Right lobe of liver (tissue), 6 donors: ENCODE results near the gene KRTAP10-10. TPM values are rescaled to one million over a fixed set of nuclear protein-coding genes. Genes with fewer than 3 reads are reported as not detected.
"Not testable (repeated sequence)": the region's sequence is repeated elsewhere in the genome, so short reads cannot be mapped to it uniquely, and the experiment has no call there.

Experiments
- ATAC-seq, 4 donors: fragments of 200-7000 bp; cut with Tn5 transposase; one replicate each; pipeline ENCODE4 v1.9.1; 2020; ENCODE audit warnings: mild to moderate bottlenecking in 4 of 4, moderate library complexity in 4 of 4
- DNase-seq, 3 donors: peaks; one replicate each; pipeline ENCODE4 v3.0.0-alpha.2; 2020
- H3K27ac ChIP-seq, 3 donors: fragments of 200-600 bp; one replicate each; pipeline ENCODE4 v1.8.0; 2022
- H3K27me3 ChIP-seq, 2 donors: fragments of 200-600 bp; one replicate each; pipeline ENCODE4 v1.8.0; 2022
- H3K36me3 ChIP-seq, 4 donors: fragments of 200-600 bp; sonication (generic) in 1 of 4; one replicate each; pipeline versions ENCODE4 v1.5.1 to v1.8.0; 2017 to 2022; ENCODE audit warnings: control low read depth in 1 of 4
- H3K4me1 ChIP-seq, 4 donors: fragments of 200-600 bp; sonication (generic) in 1 of 4; one replicate each; pipeline versions ENCODE4 v1.5.1 to v1.8.0; 2017 to 2022; ENCODE audit warnings: control low read depth in 1 of 4
- H3K4me3 ChIP-seq, 3 donors: fragments of 200-600 bp; one replicate each; pipeline ENCODE4 v1.8.0; 2022
- H3K9me3 ChIP-seq, 4 donors: fragments of 200-600 bp; sonication (generic) in 1 of 4; one replicate each; pipeline versions ENCODE4 v1.5.1 to v1.8.0; 2017 to 2022; ENCODE audit warnings: control low read depth in 1 of 4
- POLR2A ChIP-seq: fragments of 450-650 bp; IDR thresholded peaks from one replicate; pipeline ENCODE4 v1.6.1; 2017; ENCODE audit warnings: antibody characterized with exemption, mild to moderate bottlenecking
- WGBS: methylation state at CpG from one replicate; pipeline ENCODE4 v1.1.6; 2018; ENCODE audit warnings: low coverage, low lambda C conversion rate; ENCODE audit not compliant: insufficient coverage; ENCODE audit errors: missing lambda C conversion rate; 5-methylcytosine and 5-hydroxymethylcytosine counted together
- intact Hi-C, 2 donors: fragments of 100-400 bp; cut with DNase I; formaldehyde crosslinking; loops; one replicate each; pipeline versions ENCODE4 v1.11.2 to v1.14.1; 2022
- long read RNA-seq: library from polyadenylated mRNA; unstranded; transcript quantifications from one replicate; pipeline ENCODE4 v2.0.0, GENCODE V29; 2019
- total RNA-seq, 6 experiments: library from RNA; depleted of rRNA in 2 of 6; stranded (reverse); fragments of >200 nt in 2 of 6; fragmentation: NEBNext Ultra II Directional in 3 of 6; extraction: Animal tissue kit (Norgen Biotek cat#: 25700) in 3 of 6; gene quantifications; one replicate each; pipeline versions ENCODE4 v1.1.0 to v1.2.4, GENCODE V29; 2016 to 2023
- TF ChIP-seq, protein P1 (sequence below), 4 donors: fragments of 200-600 bp in 3 of 4; fragments of 450-650 bp in 1 of 4; IDR thresholded peaks; one replicate each; pipeline versions ENCODE4 v1.5.1 to v1.8.0; 2016 to 2022; ENCODE audit warnings: antibody characterized with exemption in 4 of 4, mild to moderate bottlenecking in 2 of 4
- donor health status: DM: no; HTN: yes; CAD: no.
- donor health status: DM: no; HTN: no; CAD: no.
- donor health status: DM: no; HTN: no; CAD: no.
- donor health status: DM: no; HTN: yes; CAD: no.
- donor health status: DM: no; HTN: yes; CAD: no.

The KRTAP10-10 gene, protein sequence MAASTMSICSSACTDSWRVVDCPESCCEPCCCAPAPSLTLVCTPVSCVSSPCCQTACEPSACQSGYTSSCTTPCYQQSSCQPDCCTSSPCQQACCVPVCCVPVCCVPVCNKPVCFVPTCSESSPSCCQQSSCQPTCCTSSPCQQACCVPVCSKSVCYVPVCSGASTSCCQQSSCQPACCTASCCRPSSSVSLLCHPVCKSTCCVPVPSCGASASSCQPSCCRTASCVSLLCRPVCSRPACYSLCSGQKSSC
- total RNA-seq, result not detected
- long read RNA-seq, result 0 reads

DNA sequence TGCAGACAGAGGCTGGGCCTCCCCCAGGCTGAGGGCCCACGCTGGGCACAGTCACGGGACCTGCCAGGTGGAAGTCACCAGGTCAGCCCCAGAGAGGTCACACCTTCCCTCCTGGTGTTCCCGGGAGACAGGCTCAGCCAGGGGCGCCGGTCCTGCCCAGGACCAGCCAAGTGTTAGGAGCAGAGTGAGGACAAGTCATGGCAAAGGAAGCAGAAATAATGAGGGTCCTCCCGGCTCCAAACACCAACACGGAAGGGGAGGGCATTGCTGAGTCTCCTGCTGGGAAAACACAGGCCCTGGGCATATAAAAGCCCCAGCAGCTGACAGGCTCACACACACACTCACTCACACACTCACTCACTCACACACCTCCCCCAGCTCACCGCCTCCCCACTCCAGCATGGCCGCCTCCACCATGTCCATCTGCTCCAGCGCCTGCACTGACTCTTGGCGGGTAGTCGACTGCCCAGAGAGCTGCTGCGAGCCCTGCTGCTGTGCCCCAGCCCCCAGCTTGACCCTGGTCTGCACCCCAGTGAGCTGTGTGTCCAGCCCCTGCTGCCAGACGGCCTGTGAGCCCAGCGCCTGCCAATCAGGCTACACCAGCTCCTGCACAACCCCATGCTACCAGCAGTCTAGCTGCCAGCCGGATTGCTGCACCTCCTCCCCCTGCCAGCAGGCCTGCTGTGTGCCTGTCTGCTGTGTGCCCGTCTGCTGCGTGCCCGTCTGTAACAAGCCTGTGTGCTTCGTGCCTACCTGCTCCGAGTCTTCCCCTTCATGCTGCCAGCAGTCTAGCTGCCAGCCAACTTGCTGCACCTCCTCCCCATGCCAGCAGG, at the start of gene KRTAP10-10:
KRTAP10-10 (plus strand) TSS at position 339 of the 833 bp plus-strand sequence; CDS start at position 401, 62 bp downstream.
- Histone ChIP-seq H3K27me3 (no peaks in the 10 kb centered on the region), H3K9me3 (peaks cover 0 to 4% (median 0%) of the 10 kb centered on the region in 4 donors)

DNA sequence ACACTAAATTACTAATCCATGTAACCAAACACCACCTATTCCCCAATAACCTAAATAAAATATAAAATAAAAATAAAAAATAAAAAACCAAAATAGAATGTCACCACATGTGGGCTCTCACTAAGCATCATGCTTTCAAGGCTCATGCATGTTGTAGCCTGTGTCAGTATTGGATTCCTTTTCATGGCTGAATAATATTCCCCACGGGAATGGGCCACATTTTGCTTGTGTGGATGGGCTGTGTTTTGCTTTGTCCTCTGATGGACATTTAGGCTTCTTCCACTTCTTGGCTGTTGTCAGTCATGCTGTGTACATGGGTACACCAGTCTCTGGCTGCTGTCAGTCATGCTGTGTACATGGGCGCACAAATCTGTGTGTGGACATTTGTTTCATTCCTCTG, 48.1 kb upstream of the KRTAP10-10 start:
- no peak overlapping the region for H3K4me3 ChIP-seq
- no peak for TF ChIP-seq POLR2A
- TF ChIP-seq, protein P1, sequence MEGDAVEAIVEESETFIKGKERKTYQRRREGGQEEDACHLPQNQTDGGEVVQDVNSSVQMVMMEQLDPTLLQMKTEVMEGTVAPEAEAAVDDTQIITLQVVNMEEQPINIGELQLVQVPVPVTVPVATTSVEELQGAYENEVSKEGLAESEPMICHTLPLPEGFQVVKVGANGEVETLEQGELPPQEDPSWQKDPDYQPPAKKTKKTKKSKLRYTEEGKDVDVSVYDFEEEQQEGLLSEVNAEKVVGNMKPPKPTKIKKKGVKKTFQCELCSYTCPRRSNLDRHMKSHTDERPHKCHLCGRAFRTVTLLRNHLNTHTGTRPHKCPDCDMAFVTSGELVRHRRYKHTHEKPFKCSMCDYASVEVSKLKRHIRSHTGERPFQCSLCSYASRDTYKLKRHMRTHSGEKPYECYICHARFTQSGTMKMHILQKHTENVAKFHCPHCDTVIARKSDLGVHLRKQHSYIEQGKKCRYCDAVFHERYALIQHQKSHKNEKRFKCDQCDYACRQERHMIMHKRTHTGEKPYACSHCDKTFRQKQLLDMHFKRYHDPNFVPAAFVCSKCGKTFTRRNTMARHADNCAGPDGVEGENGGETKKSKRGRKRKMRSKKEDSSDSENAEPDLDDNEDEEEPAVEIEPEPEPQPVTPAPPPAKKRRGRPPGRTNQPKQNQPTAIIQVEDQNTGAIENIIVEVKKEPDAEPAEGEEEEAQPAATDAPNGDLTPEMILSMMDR (IDR thresholded peaks at IDR 0.05), result no peak
- ATAC-seq (no peak), DNase-seq (no peak)
- no peak overlapping the region for H3K27ac ChIP-seq
- no peaks in the 10 kb centered on the region for H3K36me3 ChIP-seq
- 89% methylated on average over 2 of the region's 2 CpGs for WGBS
- intact Hi-C loops, result no loop called here
- H3K9me3 ChIP-seq, result no peaks in the 10 kb centered on the region
- no peaks in the 10 kb centered on the region for H3K27me3 ChIP-seq
- H3K4me1 ChIP-seq, result peaks cover 0 to 8% (median 0%) of the 10 kb centered on the region in 4 donors

More for the DNA sequence above, at the start of gene KRTAP10-10:
- ATAC-seq (peak in 1 of 4 donors; percentile 18), DNase-seq (no peak)
- intact Hi-C loops, result no loop called here
- 57% methylated on average over 9 of the region's 21 CpGs for WGBS
- H3K4me1 ChIP-seq, result no peaks in the 10 kb centered on the region
- no peaks in the 10 kb centered on the region for H3K36me3 ChIP-seq
- TF ChIP-seq, protein P1 (IDR thresholded peaks at IDR 0.05), result no peak
- TF ChIP-seq POLR2A, result no peak
- no peak within 1 kb of the TSS for H3K27ac ChIP-seq
- no peak within 1 kb of the TSS for H3K4me3 ChIP-seq

DNA sequence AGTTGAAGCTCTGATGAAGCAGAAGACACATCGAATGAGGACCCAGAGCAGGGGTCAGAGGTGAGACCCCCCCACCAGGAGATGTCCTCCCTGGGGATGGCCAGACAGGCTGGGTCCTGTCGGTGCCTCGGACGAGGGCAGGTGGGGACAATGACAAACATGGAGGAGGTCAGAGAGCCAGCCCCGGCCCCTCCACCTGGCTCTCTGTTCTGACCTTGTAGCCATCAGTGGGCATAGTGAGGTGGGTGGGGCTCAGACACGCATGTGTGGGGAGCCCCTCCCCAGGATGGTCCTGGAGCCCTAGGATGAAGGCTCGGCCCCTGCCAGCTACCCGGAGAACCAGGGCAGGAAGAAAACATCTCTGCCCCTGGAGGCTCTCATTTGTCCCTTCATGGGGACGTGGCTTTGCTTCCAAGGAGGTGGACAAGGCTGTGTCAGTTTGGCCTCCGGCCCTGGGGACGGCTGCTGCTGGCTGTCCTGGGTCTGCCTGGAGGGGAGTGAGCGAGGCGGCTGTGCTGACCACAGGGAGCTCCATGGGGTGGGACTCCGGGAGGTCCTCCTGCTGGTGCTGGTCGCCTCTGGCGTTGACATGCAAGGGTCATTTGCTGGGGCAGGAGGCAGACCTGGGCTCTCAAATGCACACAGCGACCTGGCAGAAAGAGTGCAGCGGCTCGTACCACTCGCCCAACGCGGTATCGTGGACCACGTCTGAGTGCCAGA, 47.4 kb upstream of the KRTAP10-10 start:
- Histone ChIP-seq H3K36me3 (no peaks in the 10 kb centered on the region), H3K4me1 (peaks cover 0 to 8% (median 0%) of the 10 kb centered on the region in 4 donors), H3K9me3 (no peaks in the 10 kb centered on the region), H3K4me3 (no peak overlapping the region), H3K27me3 (no peaks in the 10 kb centered on the region), H3K27ac (no peak overlapping the region)
- DNase-seq (no peak), ATAC-seq (no peak)
- TF ChIP-seq POLR2A, result no peak
- TF ChIP-seq, protein P1 (IDR thresholded peaks at IDR 0.05), result no peak
- 60% methylated on average over 1 of the region's 24 CpGs for WGBS
- intact Hi-C loops, result no loop called here

DNA sequence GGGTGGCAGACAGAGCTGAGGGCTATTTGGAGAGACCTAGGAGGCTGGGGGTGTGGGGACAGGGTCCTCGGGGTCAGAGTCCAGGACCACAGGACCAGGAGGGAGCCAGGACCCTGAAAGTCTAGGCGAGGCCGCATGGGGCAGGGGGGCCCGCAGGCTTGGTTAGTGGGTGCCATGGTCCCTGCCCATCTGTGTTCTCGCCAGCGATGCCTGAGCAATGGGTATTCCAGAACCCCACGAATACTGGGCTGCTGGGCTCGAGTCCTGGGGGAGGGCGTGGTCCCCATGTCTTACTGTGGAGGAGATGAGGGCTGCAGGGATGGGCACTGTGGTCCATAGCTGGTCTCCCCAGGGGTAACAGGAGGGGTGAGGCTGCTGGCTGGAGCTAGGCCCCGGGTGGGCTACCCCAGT, 46.8 kb upstream of the KRTAP10-10 start:
- Histone ChIP-seq H3K36me3 (no peaks in the 10 kb centered on the region), H3K4me1 (peaks cover 0 to 8% (median 0%) of the 10 kb centered on the region in 4 donors), H3K27ac (no peak overlapping the region), H3K9me3 (no peaks in the 10 kb centered on the region), H3K4me3 (no peak overlapping the region), H3K27me3 (no peaks in the 10 kb centered on the region)
- 80% methylated on average over 1 of the region's 10 CpGs for whole genome bisulfite sequencing
- DNase-seq (no peak), ATAC-seq (no peak)
- intact Hi-C loops, result no loop called here
- TF ChIP-seq POLR2A, result no peak
- TF ChIP-seq, protein P1 (IDR thresholded peaks at IDR 0.05), result no peak

DNA sequence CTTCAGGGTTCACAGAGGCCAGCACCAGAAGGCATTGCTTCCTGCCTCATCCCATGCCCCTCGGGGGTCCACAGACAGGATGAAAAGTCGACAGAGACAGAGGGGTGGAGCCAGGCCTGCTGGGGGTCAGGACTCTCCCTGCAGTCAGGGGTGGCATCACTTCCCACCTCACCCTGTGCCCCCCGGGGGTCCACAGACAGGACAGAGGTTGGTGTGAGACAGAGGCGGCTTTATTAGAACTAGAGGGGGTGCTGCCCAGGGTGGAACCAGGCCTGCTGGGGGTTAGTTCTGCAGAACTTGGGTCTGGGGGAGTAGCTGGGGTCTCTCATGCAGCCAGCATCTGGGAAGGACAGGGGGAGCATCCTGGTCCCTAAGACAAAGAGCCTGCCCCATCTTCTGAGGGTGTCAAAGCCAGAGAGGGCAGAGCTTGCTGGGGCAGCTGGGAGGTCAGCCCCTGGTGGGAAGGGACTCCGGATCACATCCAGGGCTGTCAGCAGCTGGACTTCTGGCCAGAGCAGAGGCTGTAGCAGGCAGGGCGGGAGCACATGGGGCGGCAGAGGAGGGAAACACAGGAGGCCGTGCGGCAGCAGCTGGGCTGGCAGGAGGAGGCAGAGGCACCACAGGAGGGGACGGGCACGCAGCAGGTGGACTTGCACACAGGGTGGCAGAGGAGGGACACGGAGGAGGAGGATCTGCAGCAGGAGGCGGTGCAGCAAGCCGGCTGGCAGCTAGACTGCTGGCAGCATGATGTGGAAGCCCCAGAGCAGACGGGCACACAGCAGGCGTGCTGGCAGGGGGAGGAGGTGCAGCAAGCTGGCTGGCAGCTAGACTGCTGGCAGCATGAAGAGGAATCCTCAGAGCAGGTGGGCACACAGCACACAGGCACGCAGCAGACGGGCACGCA, 46.0 kb upstream of the KRTAP10-10 start:
- ATAC-seq, H3K9me3 ChIP-seq, H3K4me3 ChIP-seq, intact Hi-C loops, H3K4me1 ChIP-seq, H3K36me3 ChIP-seq, DNase-seq, H3K27me3 ChIP-seq, H3K27ac ChIP-seq: not testable (repeated sequence)
- WGBS, result 54% methylated on average over 5 of the region's 19 CpGs

DNA sequence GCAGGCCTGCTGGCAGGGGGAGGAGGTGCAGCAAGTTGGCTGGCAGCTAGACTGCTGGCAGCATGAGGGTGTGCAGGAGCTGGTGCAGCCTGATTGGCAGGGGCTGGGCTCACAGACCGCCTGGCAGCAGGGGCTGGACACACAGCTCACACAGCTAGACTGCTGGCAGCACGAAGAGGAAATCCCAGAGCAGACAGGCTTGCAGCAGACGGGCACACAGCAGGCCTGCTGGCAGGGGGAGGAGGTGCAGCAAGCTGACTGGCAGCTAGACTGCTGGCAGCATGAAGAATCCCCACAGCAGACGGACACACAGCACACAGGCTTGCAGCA, 45.4 kb upstream of the KRTAP10-10 start:
- WGBS, result no CpG with 5 or more reads among the region's 4 CpGs
- H3K4me3 ChIP-seq, H3K27me3 ChIP-seq, intact Hi-C loops, ATAC-seq, H3K9me3 ChIP-seq, H3K27ac ChIP-seq, H3K36me3 ChIP-seq, DNase-seq, H3K4me1 ChIP-seq: not testable (repeated sequence)
